Caco-2 (cell line): ENCODE data around the gene SLC39A11. TPM values are rescaled to one million over a fixed set of nuclear protein-coding genes. Genes with fewer than 3 reads are reported as not detected.

Experiments
- BruUV-seq: library from RNA; stranded (reverse); fragments of 400-500 nt; replicated peaks from 2 replicates; lab custom pipeline; 2021; lab: Mats Ljungman, UMichigan
- CTCF ChIA-PET: fragments of 300-600 bp; sonication (Branson Sonifier 250); formaldehyde crosslinking; loops from one replicate; lab custom pipeline; 2022; ENCODE audit warnings: antibody characterized with exemption; lab: Charles Lee
- POLR2A ChIA-PET: fragments of 300-600 bp; sonication (Branson Sonifier 250); formaldehyde crosslinking; loops from one replicate; lab custom pipeline; 2022; ENCODE audit warnings: antibody characterized with exemption; lab: Charles Lee
- DNase-seq, 2 experiments: peaks; one replicate each; pipeline versions ENCODE4 v3.0.0 to v3.0.0-alpha.2; 2020 to 2022
- H3K27me3 ChIP-seq: replicated peaks from 2 replicates; pipeline ENCODE4 v1.6.0; 2011; ENCODE audit warnings: low read length; ENCODE audit not compliant: control insufficient read depth, insufficient read depth
- H3K36me3 ChIP-seq: 2 replicates; pipeline ENCODE4 v1.5.1; 2011; ENCODE audit warnings: low read length; ENCODE audit not compliant: control insufficient read depth, insufficient read depth
- H3K4me1 ChIP-seq: fragments of 250-450 bp; sonication (Bioruptor Pico); 2 replicates; pipeline ENCODE4 v1.5.1; 2020; ENCODE audit warnings: mild to moderate bottlenecking
- H3K4me3 ChIP-seq: 2 replicates; pipeline ENCODE4 v1.5.1; 2011; ENCODE audit warnings: low read depth, mild to moderate bottlenecking, control low read depth, low read length
- H3K9me3 ChIP-seq: fragments of 250-450 bp; sonication (Bioruptor Pico); 2 replicates; pipeline ENCODE4 v1.5.1; 2020; ENCODE audit warnings: mild to moderate bottlenecking, moderate library complexity
- H3K27ac Mint-ChIP-seq: one replicate; pipeline ENCODE4 v1.8.0; 2022; ENCODE audit warnings: mixed read lengths; ENCODE audit not compliant: unreplicated experiment
- H3K27me3 Mint-ChIP-seq: one replicate; pipeline ENCODE4 v1.8.0; 2022; ENCODE audit warnings: mixed read lengths; ENCODE audit not compliant: insufficient read depth, unreplicated experiment
- H3K36me3 Mint-ChIP-seq: one replicate; pipeline ENCODE4 v1.8.0; 2022; ENCODE audit warnings: mild to moderate bottlenecking, mixed read lengths; ENCODE audit not compliant: insufficient read depth, unreplicated experiment
- H3K4me1 Mint-ChIP-seq: one replicate; pipeline ENCODE4 v1.8.0; 2022; ENCODE audit warnings: low read depth, mixed read lengths; ENCODE audit not compliant: unreplicated experiment
- H3K4me3 Mint-ChIP-seq: one replicate; pipeline ENCODE4 v1.8.0; 2022; ENCODE audit warnings: mild to moderate bottlenecking, moderate library complexity, mixed read lengths; ENCODE audit not compliant: unreplicated experiment
- H3K9me3 Mint-ChIP-seq: one replicate; pipeline ENCODE4 v1.8.0; 2022; ENCODE audit warnings: mixed read lengths; ENCODE audit not compliant: unreplicated experiment
- intact Hi-C: fragments of 100-400 bp; cut with micrococcal nuclease; formaldehyde crosslinking; loops from one replicate; pipeline ENCODE4 v1.10.0; 2022; ENCODE audit not compliant: unreplicated experiment
- total RNA-seq: library from RNA; stranded (reverse); gene quantifications from 2 replicates; pipeline ENCODE4 v1.2.3, GENCODE V29; 2022
- TF ChIP-seq, protein P1 (sequence below), 2 experiments: fragments of 200-600 bp in 1 of 2; IDR thresholded peaks; 1 replicate in 1 of 2; 2 replicates in 1 of 2; pipeline versions ENCODE4 v1.5.1 to v1.8.0; 2011 to 2022; ENCODE audit warnings: antibody characterized with exemption in 1 of 2, control low read depth in 1 of 2, inconsistent platforms in 1 of 2, low read depth in 1 of 2, low read length in 1 of 2, mild to moderate bottlenecking in 1 of 2, moderate library complexity in 1 of 2; ENCODE audit not compliant: insufficient read depth in 1 of 2, severe bottlenecking in 1 of 2, unreplicated experiment in 1 of 2

The SLC39A11 gene
- total RNA-seq, 1 experiment from 2014 or later, result 26.4 TPM

DNA sequence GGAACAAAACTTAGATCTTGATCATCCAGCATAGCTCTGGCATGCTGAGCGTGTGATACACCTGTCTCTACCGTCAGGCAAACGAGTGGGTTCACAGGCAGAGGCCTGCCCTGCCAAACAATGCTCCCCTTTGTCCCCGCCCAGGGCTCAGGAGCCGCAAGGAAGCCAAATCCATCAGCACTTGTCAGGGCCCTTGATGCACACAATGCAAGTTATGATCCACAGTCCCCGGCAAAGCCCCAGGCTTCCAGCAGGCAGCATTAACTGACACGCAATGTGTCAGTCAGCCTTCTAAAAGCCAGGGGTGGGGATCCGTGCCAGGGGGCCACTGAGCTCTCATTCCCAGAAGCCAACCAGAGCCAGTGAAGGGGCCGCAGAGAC is 460.9 kb downstream of the SLC39A11 start:
- H3K4me1 ChIP-seq, result peaks cover 10% of the 10 kb centered on the region
- H3K9me3 ChIP-seq, result no peaks in the 10 kb centered on the region; the same call in 1 of the 2 replicates
- Mint-ChIP-seq H3K36me3 (no peaks in the 10 kb centered on the region), H3K4me1 (no peaks in the 10 kb centered on the region), H3K27me3 (no peaks in the 10 kb centered on the region), H3K9me3 (peaks cover 11% of the 10 kb centered on the region), H3K4me3 (no peak overlapping the region), H3K27ac (no peak overlapping the region)
- intact Hi-C loops, result no loop called here
- H3K27me3 ChIP-seq, result no peaks in the 10 kb centered on the region
- H3K4me3 ChIP-seq, result no peak overlapping the region
- ChIA-PET POLR2A (no interaction called here), CTCF (interaction anchor here (1.2 kb wide), 1 partner anchor 14 kb away, joined by 3 read pairs; no protein-coding TSS in a partner anchor)
- H3K36me3 ChIP-seq, result no peaks in the 10 kb centered on the region
- no peak for DNase-seq
- no TSS peak for BruUV-seq
- TF ChIP-seq, protein P1, sequence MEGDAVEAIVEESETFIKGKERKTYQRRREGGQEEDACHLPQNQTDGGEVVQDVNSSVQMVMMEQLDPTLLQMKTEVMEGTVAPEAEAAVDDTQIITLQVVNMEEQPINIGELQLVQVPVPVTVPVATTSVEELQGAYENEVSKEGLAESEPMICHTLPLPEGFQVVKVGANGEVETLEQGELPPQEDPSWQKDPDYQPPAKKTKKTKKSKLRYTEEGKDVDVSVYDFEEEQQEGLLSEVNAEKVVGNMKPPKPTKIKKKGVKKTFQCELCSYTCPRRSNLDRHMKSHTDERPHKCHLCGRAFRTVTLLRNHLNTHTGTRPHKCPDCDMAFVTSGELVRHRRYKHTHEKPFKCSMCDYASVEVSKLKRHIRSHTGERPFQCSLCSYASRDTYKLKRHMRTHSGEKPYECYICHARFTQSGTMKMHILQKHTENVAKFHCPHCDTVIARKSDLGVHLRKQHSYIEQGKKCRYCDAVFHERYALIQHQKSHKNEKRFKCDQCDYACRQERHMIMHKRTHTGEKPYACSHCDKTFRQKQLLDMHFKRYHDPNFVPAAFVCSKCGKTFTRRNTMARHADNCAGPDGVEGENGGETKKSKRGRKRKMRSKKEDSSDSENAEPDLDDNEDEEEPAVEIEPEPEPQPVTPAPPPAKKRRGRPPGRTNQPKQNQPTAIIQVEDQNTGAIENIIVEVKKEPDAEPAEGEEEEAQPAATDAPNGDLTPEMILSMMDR (IDR thresholded peaks at IDR 0.05; ENCODE audit: insufficient read depth in 1 of 2, low read depth in 1 of 2, low read length in 1 of 2, severe bottlenecking in 1 of 2, unreplicated experiment in 1 of 2), result no peak

DNA sequence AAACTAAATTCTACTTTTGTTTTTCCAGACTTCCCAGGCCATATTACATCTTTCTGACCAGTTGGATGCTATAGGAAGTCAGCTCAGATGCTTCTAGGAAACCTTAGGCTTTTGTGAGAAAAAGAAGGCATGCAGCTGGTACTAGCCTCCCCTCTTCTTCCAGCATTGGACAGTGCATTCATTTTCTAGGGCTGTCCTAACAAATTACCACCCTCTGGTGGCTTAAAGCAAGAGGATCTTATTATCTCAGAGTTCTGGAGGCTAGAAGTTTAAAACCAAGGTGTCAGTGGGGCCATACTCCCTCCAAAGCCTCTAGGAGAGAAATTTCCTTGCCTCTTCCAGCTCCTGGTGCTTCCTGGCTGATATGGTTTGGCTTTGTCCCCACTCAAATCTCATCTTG is 467.8 kb downstream of the SLC39A11 start:
- H3K36me3 ChIP-seq, result no peaks in the 10 kb centered on the region
- Mint-ChIP-seq H3K9me3 (peaks cover 35% of the 10 kb centered on the region), H3K27ac (no peak overlapping the region), H3K4me1 (peaks cover 6% of the 10 kb centered on the region), H3K36me3 (no peaks in the 10 kb centered on the region), H3K27me3 (no peaks in the 10 kb centered on the region), H3K4me3 (no peak overlapping the region)
- no peak for DNase-seq
- H3K4me3 ChIP-seq, result no peak overlapping the region
- ChIA-PET CTCF (interaction anchor here (1.1 kb wide), 1 partner anchor 68 kb away, joined by 6 read pairs; no protein-coding TSS in a partner anchor), POLR2A (no interaction called here)
- no peaks in the 10 kb centered on the region for H3K4me1 ChIP-seq
- BruUV-seq, result no TSS peak
- intact Hi-C loops, result loop anchor here (2.0 kb wide), 1 partner anchor 64 kb away; no protein-coding TSS in a partner anchor
- H3K9me3 ChIP-seq, result peaks cover 3% of the 10 kb centered on the region; the same call in 1 of the 2 replicates
- no peaks in the 10 kb centered on the region for H3K27me3 ChIP-seq
- TF ChIP-seq, protein P1 (IDR thresholded peaks at IDR 0.05; ENCODE audit: insufficient read depth in 1 of 2, low read depth in 1 of 2, low read length in 1 of 2, severe bottlenecking in 1 of 2, unreplicated experiment in 1 of 2), result peak in 1 of 2 experiments; percentile 9

DNA sequence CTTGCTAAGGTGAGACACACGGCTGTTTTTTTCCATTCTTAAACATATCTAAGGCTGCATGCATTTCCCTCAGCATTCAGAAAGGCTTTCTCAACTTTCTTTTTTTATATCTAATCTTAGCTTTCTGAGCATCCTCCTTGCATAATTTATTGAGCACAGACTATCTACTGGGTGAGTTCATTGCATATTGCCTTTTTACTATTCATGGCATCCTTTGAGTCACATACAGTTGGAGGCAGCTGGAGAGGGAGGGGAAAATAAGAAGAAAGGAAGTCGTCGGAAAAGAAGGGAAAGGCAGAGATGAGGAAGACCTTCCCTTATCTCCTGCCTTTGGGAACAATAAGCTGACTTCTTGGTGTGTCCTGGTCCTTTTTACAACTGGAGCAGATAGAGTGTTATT is 468.3 kb downstream of the SLC39A11 start:
- Mint-ChIP-seq H3K36me3 (no peaks in the 10 kb centered on the region), H3K4me1 (peaks cover 10% of the 10 kb centered on the region), H3K9me3 (peaks cover 37% of the 10 kb centered on the region), H3K27ac (no peak overlapping the region), H3K4me3 (no peak overlapping the region), H3K27me3 (no peaks in the 10 kb centered on the region)
- BruUV-seq, result no TSS peak
- Histone ChIP-seq H3K36me3 (no peaks in the 10 kb centered on the region), H3K27me3 (no peaks in the 10 kb centered on the region), H3K9me3 (peaks cover 3% of the 10 kb centered on the region; the same call in 1 of the 2 replicates), H3K4me3 (no peak overlapping the region), H3K4me1 (no peaks in the 10 kb centered on the region)
- intact Hi-C loops, result loop anchor here (2.0 kb wide), 1 partner anchor 63 kb away; no protein-coding TSS in a partner anchor
- ChIA-PET CTCF (interaction anchor here (1.1 kb wide), 1 partner anchor 67 kb away, joined by 6 read pairs; no protein-coding TSS in a partner anchor), POLR2A (no interaction called here)
- DNase-seq, result no peak
- TF ChIP-seq, protein P1 (IDR thresholded peaks at IDR 0.05; ENCODE audit: insufficient read depth in 1 of 2, low read depth in 1 of 2, low read length in 1 of 2, severe bottlenecking in 1 of 2, unreplicated experiment in 1 of 2), result no peak
